T-cell (primary cell): Measurements from ENCODE around the gene TPD52L1. TPM values are rescaled to one million over a fixed set of nuclear protein-coding genes. Genes with fewer than 3 reads are reported as not detected.

Experiments used
- ATAC-seq, 4 experiments: fragments of 200-7000 bp in 3 of 4; fragments of 150-1000 bp in 1 of 4; cut with Tn5 transposase; replicated peaks in 1 of 4; 1 replicate in 3 of 4; 2 replicates in 1 of 4; pipeline ENCODE4 v1.10.0; 2021; ENCODE audit warnings: moderate library complexity in 3 of 4, mild to moderate bottlenecking in 2 of 4, moderate number of reproducible peaks in 1 of 4
- CTCF ChIA-PET, 2 donors: fragments of 300-600 bp; sonication (Branson Sonifier 250); formaldehyde crosslinking; loops; one replicate each; lab custom pipeline; 2022; ENCODE audit warnings: antibody characterized with exemption in 2 of 2; lab: Charles Lee
- POLR2A ChIA-PET, 2 donors: fragments of 300-600 bp; sonication (Branson Sonifier 250); formaldehyde crosslinking; loops; one replicate each; lab custom pipeline; 2022; ENCODE audit warnings: antibody characterized with exemption in 2 of 2; lab: Charles Lee
- DNase-seq, 35 experiments: peaks; one replicate each; pipeline versions ENCODE4 v3.0.0 to v3.0.0-alpha.2; 2013 to 2023
- H3K27ac ChIP-seq: one replicate; pipeline ENCODE4 v1.5.1; 2013; ENCODE audit warnings: low read length
- H3K27me3 ChIP-seq, 2 experiments: replicated peaks in 1 of 2; 1 replicate in 1 of 2; 2 replicates in 1 of 2; pipeline versions ENCODE4 v1.6.1 to v1.7.0; 2013; ENCODE audit warnings: low read length in 1 of 2, mixed read lengths in 1 of 2; ENCODE audit not compliant: control insufficient read depth in 2 of 2, insufficient read depth in 2 of 2; ENCODE audit errors: extremely low read depth in 1 of 2
- H3K36me3 ChIP-seq, 2 donors: 1 replicate in 1 of 2; 2 replicates in 1 of 2; pipeline versions ENCODE4 v1.6.1 to v1.7.0; 2013; ENCODE audit warnings: low read length in 1 of 2; ENCODE audit not compliant: control insufficient read depth in 2 of 2, insufficient read depth in 1 of 2; ENCODE audit errors: extremely low read depth in 1 of 2
- H3K4me1 ChIP-seq, 2 experiments: 1 replicate in 1 of 2; 2 replicates in 1 of 2; pipeline versions ENCODE4 v1.6.1 to v1.7.0; 2013; ENCODE audit warnings: low read length in 2 of 2, mixed read lengths in 1 of 2; ENCODE audit not compliant: insufficient read depth in 2 of 2, control insufficient read depth in 1 of 2; ENCODE audit errors: extremely low read depth in 1 of 2
- H3K4me3 ChIP-seq, 2 donors: 1 replicate in 1 of 2; 2 replicates in 1 of 2; pipeline versions ENCODE4 v1.5.1 to v1.7.0; 2013; ENCODE audit warnings: mild to moderate bottlenecking in 2 of 2, low read length in 1 of 2, moderate library complexity in 1 of 2; ENCODE audit not compliant: control insufficient read depth in 1 of 2; ENCODE audit errors: extremely low read depth in 1 of 2
- H3K9me3 ChIP-seq: 2 replicates; pipeline ENCODE4 v1.7.0; 2013
- H3K27ac Mint-ChIP-seq, 2 donors: one replicate each; pipeline ENCODE4 v1.8.0; 2020 to 2021; ENCODE audit warnings: mild to moderate bottlenecking in 2 of 2, mixed read lengths in 2 of 2
- H3K27me3 Mint-ChIP-seq, 2 donors: one replicate each; pipeline ENCODE4 v1.8.0; 2021 to 2022; ENCODE audit warnings: mixed read lengths in 2 of 2
- H3K36me3 Mint-ChIP-seq: one replicate; pipeline ENCODE4 v1.8.0; 2021; ENCODE audit warnings: mixed read lengths
- H3K4me1 Mint-ChIP-seq, 3 donors: one replicate each; pipeline ENCODE4 v1.8.0; 2020 to 2022; ENCODE audit warnings: mixed read lengths in 3 of 3, mild to moderate bottlenecking in 1 of 3
- H3K4me3 Mint-ChIP-seq, 3 donors: one replicate each; pipeline ENCODE4 v1.8.0; 2020 to 2022; ENCODE audit warnings: mild to moderate bottlenecking in 3 of 3, mixed read lengths in 3 of 3, moderate library complexity in 3 of 3
- H3K9me3 Mint-ChIP-seq, 3 donors: one replicate each; pipeline ENCODE4 v1.8.0; 2020 to 2022; ENCODE audit warnings: mixed read lengths in 3 of 3
- WGBS: methylation state at CpG from one replicate; pipeline ENCODE4 v1.1.5; 2013; ENCODE audit warnings: missing lambda C conversion rate; ENCODE audit not compliant: insufficient coverage; 5-methylcytosine and 5-hydroxymethylcytosine counted together
- total RNA-seq, 35 experiments: library from RNA in 6 of 35; stranded (reverse) in 6 of 35; fragments of 120-200 nt in 1 of 35; gene quantifications; one replicate each; pipeline versions ENCODE4 v1.2.1 to v1.2.4 and lab custom pipeline; 2013 to 2026

TPD52L1 gene
- total RNA-seq, 5 donors from 2014 or later (not counting 1 experiment from before 2014, with no cell fraction given), result 0.20 to 0.89 (median 0.47) TPM; not detected in 1

GRCh38 chr6:125255201-125255600 lies 101.6 kb downstream of the TPD52L1 start:
- Histone ChIP-seq H3K36me3 (no peaks in the 10 kb centered on the region), H3K9me3 (no peaks in the 10 kb centered on the region), H3K4me3 (no peak overlapping the region), H3K4me1 (no peaks in the 10 kb centered on the region), H3K27ac (no peak overlapping the region), H3K27me3 (no peaks in the 10 kb centered on the region)
- Mint-ChIP-seq H3K4me3 (no peak overlapping the region), H3K4me1 (no peaks in the 10 kb centered on the region), H3K9me3 (no peaks in the 10 kb centered on the region), H3K27ac (no peak overlapping the region), H3K27me3 (peaks cover 0 to 3% of the 10 kb centered on the region in 2 donors), H3K36me3 (no peaks in the 10 kb centered on the region)
- 73% methylated on average over 3 of the region's 3 CpGs for WGBS
- no peak for ATAC-seq
- POLR2A ChIA-PET, result no interaction called here
- DNase-seq, result no peak
- CTCF ChIA-PET, result no interaction called here

- ATAC-seq, result no peak
These were observed 103.8 kb downstream of the TPD52L1 start for GRCh38 chr6:125257351-125257750.

GRCh38 chr6:125258651-125259353 lies 105.2 kb downstream of the TPD52L1 start:
- H3K4me3 ChIP-seq, result no peak overlapping the region
- no peaks in the 10 kb centered on the region for H3K9me3 ChIP-seq
- ATAC-seq (no peak), DNase-seq (no peak)
- H3K36me3 ChIP-seq, result no peaks in the 10 kb centered on the region
- H3K27ac ChIP-seq, result no peak overlapping the region
- no peaks in the 10 kb centered on the region for H3K27me3 Mint-ChIP-seq
- ChIA-PET CTCF (interaction anchor here in 1 of 2 donors (1.0 kb wide), 1 partner anchor 69 kb away, joined by 3 read pairs; no protein-coding TSS in a partner anchor), POLR2A (interaction anchor here in 1 of 2 donors (0.6 kb wide), 1 partner anchor 25 kb away, joined by 3 read pairs; no protein-coding TSS in a partner anchor)
- no peaks in the 10 kb centered on the region for H3K4me1 Mint-ChIP-seq
- H3K9me3 Mint-ChIP-seq, result no peaks in the 10 kb centered on the region
- no peak overlapping the region for H3K27ac Mint-ChIP-seq
- H3K4me3 Mint-ChIP-seq, result no peak overlapping the region
- WGBS, result no CpG with 5 or more reads among the region's 2 CpGs
- H3K27me3 ChIP-seq, result no peaks in the 10 kb centered on the region
- H3K4me1 ChIP-seq, result no peaks in the 10 kb centered on the region
- H3K36me3 Mint-ChIP-seq, result no peaks in the 10 kb centered on the region

More at GRCh38 chr6:125257351-125257750, 103.8 kb downstream of the TPD52L1 start:
- Histone ChIP-seq H3K9me3 (no peaks in the 10 kb centered on the region), H3K36me3 (no peaks in the 10 kb centered on the region), H3K27ac (no peak overlapping the region), H3K4me3 (no peak overlapping the region), H3K4me1 (no peaks in the 10 kb centered on the region), H3K27me3 (no peaks in the 10 kb centered on the region)
- no peaks in the 10 kb centered on the region for H3K36me3 Mint-ChIP-seq
- ChIA-PET POLR2A (no interaction called here), CTCF (no interaction called here)
- H3K4me3 Mint-ChIP-seq, result no peak overlapping the region
- H3K27ac Mint-ChIP-seq, result no peak overlapping the region
- no peaks in the 10 kb centered on the region for H3K4me1 Mint-ChIP-seq
- no peaks in the 10 kb centered on the region for H3K9me3 Mint-ChIP-seq
- WGBS, result no CpG with 5 or more reads among the region's 3 CpGs
- H3K27me3 Mint-ChIP-seq, result no peaks in the 10 kb centered on the region
- DNase-seq, result no peak

GRCh38 chr6:125259354-125259736 lies 105.8 kb downstream of the TPD52L1 start:
- H3K9me3 Mint-ChIP-seq, result no peaks in the 10 kb centered on the region
- no peak for ATAC-seq
- Histone ChIP-seq H3K27ac (no peak overlapping the region), H3K4me3 (no peak overlapping the region), H3K36me3 (peaks cover 0 to under 1% of the 10 kb centered on the region in 2 donors), H3K27me3 (no peaks in the 10 kb centered on the region), H3K4me1 (no peaks in the 10 kb centered on the region), H3K9me3 (no peaks in the 10 kb centered on the region)
- no peaks in the 10 kb centered on the region for H3K36me3 Mint-ChIP-seq
- no peak for DNase-seq
- CTCF ChIA-PET, result no interaction called here
- POLR2A ChIA-PET, result interaction anchor here in 1 of 2 donors (0.6 kb wide), 1 partner anchor 26 kb away, joined by 3 read pairs; no protein-coding TSS in a partner anchor
- H3K27me3 Mint-ChIP-seq, result no peaks in the 10 kb centered on the region
- no peaks in the 10 kb centered on the region for H3K4me1 Mint-ChIP-seq
- 66% methylated on average over 2 of the region's 2 CpGs for WGBS
- no peak overlapping the region for H3K4me3 Mint-ChIP-seq
- no peak overlapping the region for H3K27ac Mint-ChIP-seq

GRCh38 chr6:125262016-125263013 lies 108.7 kb downstream of the TPD52L1 start:
- Mint-ChIP-seq H3K27me3 (no peaks in the 10 kb centered on the region), H3K4me3 (no peak overlapping the region), H3K4me1 (no peaks in the 10 kb centered on the region), H3K9me3 (no peaks in the 10 kb centered on the region), H3K27ac (no peak overlapping the region), H3K36me3 (no peaks in the 10 kb centered on the region)
- ATAC-seq (no peak), DNase-seq (no peak)
- POLR2A ChIA-PET, result no interaction called here
- Histone ChIP-seq H3K27ac (no peak overlapping the region), H3K27me3 (no peaks in the 10 kb centered on the region), H3K36me3 (peaks cover 0 to 3% of the 10 kb centered on the region in 2 donors), H3K9me3 (no peaks in the 10 kb centered on the region), H3K4me3 (no peak overlapping the region), H3K4me1 (no peaks in the 10 kb centered on the region)
- WGBS, result 83% methylated on average over 4 of the region's 12 CpGs
- CTCF ChIA-PET, result no interaction called here

- no peaks in the 10 kb centered on the region for H3K36me3 Mint-ChIP-seq
- no peak overlapping the region for H3K27ac Mint-ChIP-seq
- ATAC-seq (no peak), DNase-seq (no peak)
- Histone ChIP-seq H3K4me3 (no peak overlapping the region), H3K27ac (no peak overlapping the region), H3K9me3 (no peaks in the 10 kb centered on the region), H3K36me3 (peaks cover 0 to 3% of the 10 kb centered on the region in 2 donors), H3K4me1 (no peaks in the 10 kb centered on the region), H3K27me3 (no peaks in the 10 kb centered on the region)
- H3K4me1 Mint-ChIP-seq, result no peaks in the 10 kb centered on the region
- ChIA-PET CTCF (interaction anchor here in 1 of 2 donors (0.6 kb wide), 1 partner anchor 71 kb away, joined by 6 read pairs; no protein-coding TSS in a partner anchor), POLR2A (interaction anchor here (0.6 to 0.9 kb wide), 2 partner anchors 32 to 1912 kb away, joined by 3 read pairs; no protein-coding TSS in a partner anchor)
- no CpG with 5 or more reads among the region's 4 CpGs for WGBS
- no peak overlapping the region for H3K4me3 Mint-ChIP-seq
- H3K9me3 Mint-ChIP-seq, result no peaks in the 10 kb centered on the region
- H3K27me3 Mint-ChIP-seq, result no peaks in the 10 kb centered on the region
These were observed 110.9 kb downstream of the TPD52L1 start for GRCh38 chr6:125264476-125264875.
